Kidney glomerular epithelial cell (primary cell): ENCODE data around the gene SLC38A8.

Source experiments
- DNase-seq: peaks from one replicate; lab custom pipeline; 2025; lab: John Stamatoyannopoulos, UW

SLC38A8 gene

DNA sequence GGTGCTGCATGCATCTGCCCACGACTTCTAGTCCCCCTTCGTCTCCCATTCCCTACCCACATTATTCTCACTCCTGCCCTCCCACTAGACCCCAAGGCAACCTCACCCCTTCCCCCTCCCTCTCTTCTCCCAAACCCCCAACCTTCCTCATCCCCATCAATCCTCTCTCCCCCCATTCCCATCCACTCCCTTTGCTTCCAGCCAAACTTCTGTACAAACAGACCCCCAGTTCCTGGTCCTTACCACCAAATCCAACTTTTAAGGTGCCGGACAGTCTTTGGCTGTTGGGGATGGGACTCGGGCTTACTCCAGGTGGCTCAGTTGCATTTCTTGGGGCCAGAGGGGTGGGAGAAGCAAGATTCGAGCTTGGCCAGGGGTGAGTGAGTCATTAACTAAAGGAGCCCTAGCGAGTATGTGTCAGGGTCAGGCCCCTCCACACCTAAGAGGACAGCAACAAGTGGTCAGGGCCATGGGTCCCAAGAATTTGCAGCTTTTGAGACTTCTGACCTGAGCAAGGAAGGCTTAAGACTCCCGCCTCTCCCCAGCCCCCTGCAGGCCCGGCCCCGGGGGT is at the start of gene SLC38A8:
Gene SLC38A8, minus strand, starts transcription at position 488 of the 571 bp plus-strand sequence. CDS start 638 bp downstream, outside the sequence.
- no peak for DNase-seq

DNA sequence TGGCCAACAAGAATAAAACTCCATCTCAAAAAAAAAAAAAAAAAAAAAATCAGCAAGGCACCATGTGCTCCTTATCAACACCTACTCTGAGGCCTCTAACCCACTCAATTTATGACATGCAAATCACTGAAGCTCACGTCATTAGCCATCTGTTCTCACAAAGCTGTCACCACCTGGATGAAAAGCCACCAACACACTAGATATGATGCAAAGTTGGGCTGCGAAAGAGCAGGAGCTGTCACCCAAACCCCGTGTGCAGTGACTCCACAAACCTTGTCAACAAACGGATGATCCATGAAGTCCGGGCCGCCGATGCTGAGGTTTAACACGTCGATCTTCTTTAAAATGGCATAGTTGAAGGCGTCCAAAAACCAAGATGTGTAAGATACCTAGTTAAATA is 48.9 kb upstream of the SLC38A8 start:
- no peak for DNase-seq

DNA sequence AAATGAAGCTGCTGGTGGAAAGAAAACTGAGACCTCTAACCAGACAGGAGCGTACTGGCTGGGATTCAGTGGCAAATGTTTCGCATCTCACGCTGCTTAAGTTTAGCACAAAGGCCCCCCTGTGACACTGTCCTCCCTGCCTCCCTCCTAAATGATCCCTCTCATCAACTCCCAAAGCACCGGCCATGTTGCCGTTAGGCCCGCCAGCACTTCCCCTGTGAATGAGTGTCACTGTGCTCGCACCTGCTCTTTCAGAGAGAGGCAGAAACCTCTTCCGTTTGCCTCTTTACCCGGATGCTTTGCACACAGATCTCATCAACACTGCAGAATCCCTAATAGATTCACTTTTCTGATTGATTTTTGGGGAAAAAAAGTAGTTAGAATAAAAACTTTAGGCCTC is 47.6 kb upstream of the SLC38A8 start:
- DNase-seq, result no peak

DNA sequence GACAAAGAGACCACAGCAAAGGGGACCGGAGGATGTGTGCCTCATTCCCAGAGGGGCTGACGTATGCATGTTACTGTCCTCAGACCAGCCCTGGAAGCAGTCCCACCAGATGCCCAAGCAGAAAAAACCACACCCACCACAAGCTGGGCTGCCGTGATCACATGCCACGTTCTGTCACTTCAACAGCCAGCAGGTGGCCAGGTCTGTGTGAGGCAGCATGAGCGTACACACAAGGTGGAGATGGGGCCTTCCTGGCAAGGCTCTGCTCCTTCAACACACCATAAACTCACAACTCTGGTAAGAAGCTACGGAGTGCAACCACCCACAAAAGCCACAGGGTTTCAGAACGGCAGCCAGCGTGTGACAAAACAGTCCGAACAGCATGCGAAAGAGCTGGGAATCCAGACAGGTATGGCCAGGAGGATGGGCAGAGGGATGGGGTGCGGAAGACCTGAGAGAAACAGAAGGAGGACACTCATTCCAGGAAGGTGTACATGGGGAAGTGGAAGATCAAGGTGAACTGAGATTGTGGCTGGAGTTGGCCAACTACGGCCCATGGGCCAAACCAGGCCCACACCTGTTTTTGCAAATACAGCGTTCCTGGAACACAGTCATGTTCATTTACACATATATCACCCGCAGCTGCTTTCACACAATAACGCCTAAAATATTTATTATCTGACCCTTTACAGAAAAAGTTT is 46.2 kb upstream of the SLC38A8 start:
- DNase-seq, result no peak

DNA sequence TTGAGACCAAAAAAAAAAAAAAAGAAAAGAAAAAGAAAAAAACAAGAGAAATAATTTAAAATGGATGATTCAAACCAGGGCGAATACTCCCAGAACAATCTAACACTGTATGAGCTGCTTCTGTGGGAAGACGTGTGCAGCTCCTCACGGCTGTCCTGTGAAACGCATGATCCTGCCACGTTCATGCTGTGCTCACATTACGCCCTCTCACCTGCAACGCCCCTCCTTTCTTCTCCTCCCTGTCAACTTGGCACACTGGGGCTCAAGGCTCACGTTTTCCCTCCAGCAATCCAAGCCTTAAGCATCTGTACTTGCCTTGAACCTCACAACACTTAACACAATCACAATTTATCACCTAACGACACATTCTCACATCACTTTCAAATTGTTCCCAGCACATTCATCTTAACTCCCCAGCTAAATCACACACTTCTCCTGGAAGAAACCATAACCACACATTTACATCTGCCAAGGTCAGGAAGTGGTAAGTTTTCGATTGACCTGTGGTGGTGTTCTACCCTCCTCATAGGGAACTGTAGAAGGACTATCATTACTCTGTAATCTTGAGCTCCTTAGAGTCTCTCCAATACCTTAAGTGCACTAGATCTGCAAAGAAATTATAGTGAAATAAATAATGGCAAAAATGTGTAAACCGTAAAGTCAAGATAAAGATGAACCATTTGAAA is 45.0 kb upstream of the SLC38A8 start:
- no peak for DNase-seq

DNA sequence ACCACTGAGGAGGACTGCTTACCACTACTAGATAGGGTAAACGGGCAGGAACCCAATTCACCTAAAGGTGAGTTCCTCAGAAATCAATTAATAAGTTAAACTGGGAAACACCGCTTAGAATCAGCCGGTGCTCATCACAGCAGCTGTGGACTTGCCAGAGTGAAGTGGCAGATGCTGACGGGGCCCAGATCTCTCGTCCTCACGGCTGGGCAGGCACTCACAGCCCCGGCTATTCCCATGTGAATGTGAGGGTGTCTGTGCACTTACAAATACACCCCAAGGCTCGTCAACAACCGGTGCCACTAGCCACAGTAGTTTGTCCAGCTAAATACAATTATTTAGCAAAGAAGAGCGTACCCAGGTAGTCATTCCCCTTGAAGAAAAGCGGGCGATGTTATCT is 44.4 kb upstream of the SLC38A8 start:
- DNase-seq, result no peak

DNA sequence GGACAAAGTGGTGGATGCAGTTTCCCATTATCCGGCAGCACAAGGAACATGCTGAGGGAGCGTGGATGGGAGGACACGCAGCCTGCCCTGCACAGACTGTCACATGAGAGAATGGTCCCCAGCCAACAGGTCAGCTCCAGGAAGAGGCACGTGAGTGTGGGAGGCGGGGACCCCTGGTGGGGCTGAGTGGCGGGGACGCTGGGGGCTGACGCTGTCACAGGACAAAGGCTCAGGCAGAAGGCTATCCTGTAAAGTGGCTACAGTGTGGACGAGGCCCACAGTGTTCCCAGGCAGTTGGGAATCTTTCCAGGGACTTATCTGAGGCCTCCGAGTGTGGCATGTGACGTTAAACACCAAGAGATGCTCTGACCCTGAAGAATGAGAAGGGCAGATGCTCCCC is 43.7 kb upstream of the SLC38A8 start:
- DNase-seq, result no peak

DNA sequence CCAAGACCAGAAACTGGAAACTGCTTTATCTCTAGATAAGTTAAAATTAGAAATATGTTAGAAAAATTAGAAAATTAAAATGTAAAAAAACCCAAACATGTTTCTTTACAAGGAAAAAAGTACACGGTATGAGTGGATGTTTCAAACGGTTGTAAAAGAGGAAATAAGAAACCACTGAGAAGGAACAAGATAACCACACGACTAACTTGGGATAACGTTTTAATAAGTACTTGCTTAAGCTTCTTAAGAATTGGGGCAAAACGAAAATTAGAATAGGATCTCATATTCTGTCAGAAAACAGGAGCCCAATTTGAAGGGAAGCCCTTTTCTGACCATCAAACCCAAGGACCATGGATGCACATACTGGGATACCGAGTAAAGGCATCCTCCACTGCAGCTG is 43.2 kb upstream of the SLC38A8 start:
- DNase-seq, result no peak

DNA sequence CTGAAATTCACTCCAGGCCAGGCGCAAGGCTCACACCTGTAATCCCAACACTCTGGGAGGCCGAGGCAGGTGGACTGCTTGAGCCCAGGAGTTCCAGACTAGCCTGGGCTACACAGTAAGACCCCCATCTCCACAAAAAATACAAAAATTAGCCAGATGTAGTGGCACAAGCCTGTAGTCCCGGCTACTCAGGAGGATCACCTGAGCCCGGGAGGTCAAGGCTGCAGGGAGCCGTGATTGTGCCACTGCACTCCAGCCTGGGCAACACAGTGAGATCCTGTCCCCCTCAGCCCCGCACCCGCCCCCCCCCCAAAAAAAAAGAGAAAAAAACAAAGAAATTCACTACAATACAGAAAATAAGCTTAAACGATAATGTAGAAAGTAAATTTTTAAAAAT is 42.7 kb upstream of the SLC38A8 start:
- DNase-seq, result no peak

DNA sequence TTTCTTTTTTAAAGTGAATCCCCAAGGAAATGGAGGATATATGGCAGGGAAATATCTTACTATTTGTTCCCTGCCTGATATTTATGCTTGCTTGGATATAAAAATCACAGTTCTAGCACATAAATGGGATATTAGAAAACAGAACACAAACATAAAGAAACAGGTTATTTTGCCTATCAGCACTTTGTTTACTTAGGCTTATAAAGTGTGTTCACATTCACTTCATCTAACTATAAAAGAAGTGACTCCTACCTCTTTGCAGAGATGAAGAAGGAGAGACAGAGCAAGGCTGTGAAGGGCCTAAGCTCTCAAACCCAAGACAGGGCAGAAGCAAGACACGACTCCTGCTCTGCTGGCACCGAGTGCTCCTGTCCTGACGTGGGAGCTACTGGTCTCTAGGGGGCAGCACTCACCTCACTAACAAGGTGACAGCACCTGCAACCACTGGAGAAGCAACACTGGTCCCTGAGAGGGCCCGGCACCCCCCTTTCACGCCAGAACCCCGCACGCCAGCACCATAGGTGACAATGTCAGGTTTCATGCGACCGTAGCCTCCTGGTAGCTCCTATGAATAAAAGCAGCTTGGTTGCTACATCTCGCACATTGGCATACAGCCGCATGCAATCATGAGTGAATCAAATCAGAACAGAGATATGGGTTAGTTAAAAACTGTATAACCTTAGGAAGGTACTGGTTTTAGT is 42.1 kb upstream of the SLC38A8 start:
- DNase-seq, result peak; percentile 47

DNA sequence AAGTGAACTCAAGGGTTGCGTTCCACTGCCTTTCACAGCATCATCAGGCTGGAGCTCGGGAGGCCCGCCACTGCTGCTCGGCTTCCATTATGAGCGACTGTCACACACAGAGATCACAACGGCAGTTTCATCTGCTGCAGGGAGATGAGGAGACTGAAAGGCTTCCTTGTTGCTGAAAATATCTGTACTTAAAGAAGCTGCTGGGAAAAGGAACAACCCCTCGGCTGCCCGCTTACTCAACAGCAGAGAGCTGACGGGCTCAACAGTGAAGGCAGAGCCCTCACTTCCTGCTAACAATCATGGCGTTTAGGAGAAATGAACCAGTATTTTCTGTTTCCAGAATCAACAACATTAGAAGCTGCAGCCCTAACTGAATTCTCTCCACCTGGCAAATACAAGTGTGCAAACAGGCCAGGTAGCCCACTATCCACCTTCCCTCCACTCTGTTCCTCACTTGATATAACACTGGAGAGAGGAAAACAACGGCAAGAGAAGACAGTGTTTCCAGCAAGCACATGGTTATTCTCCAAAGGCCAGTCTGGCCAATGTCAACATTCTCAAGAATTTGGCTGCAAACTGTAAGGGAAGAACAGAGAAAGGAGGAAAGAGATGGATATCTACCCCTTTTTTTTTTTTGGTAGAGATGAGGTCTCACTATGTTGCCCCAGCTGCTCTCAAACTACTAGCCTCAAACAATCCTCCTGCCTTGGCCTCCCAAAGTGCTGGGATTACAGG is 40.4 kb upstream of the SLC38A8 start:
- no peak for DNase-seq

DNA sequence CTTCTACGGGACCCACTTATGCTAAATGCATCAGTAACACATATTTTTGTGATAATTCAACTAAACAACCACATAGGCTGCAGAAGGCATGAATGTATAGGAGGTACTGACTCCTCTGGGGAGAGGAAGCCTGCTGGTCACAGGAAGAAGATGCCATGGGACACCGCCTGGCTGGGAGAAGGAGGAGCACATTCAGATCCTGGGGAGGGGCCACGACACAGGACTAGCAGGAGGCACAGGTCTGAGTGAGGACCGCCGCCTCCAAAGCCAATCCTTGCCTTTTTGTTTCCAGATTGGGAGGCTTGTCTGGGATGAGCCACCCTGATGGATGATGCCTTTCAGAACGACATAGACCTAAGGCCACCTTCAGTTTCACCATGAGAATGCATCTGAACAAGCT is 39.5 kb upstream of the SLC38A8 start:
- DNase-seq, result no peak

DNA sequence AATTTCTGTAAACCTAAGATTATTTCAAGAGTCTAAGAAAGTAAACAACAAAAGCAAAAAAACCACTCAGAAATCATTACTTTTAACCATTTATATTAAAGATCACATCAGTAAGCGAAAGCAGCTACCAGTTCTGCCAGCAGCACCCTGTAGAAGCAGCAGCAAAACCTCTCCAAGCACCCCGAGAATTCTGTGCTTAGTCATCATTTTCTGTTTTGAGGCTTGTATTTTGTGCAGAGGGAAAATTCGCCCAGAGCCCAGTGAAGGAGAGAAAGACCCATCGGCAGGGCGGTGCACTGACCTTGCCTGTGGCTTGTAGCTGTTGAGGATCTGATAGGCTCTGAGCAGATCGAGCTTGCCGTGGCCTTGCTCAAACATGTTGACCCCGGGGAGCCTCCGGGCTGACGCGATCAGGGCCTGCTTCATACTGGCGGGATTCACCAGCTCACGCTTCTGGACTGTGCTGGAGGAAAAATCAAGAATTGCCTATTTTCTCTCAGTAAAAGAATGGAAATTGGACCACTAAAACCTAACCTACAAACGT is 38.9 kb upstream of the SLC38A8 start:
- no peak for DNase-seq

DNA sequence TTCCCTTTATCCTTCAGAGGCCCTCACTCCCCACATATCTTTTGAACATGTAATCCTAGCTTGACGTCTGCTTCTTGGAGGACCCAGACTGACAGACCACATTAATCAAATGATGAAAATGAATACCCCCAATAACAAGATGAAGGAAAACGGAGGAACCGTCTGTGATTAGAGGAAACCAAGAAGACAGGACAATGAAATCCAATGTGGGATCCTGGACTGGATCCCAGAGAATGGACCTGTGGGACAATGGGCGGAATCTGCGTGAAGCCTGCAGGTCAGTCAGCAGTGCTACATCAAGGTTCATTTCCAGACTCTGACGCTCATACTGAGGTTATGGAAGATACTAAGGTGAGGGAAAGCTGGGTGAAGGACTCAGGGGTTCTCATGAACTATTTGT is 38.2 kb upstream of the SLC38A8 start:
- no peak for DNase-seq

DNA sequence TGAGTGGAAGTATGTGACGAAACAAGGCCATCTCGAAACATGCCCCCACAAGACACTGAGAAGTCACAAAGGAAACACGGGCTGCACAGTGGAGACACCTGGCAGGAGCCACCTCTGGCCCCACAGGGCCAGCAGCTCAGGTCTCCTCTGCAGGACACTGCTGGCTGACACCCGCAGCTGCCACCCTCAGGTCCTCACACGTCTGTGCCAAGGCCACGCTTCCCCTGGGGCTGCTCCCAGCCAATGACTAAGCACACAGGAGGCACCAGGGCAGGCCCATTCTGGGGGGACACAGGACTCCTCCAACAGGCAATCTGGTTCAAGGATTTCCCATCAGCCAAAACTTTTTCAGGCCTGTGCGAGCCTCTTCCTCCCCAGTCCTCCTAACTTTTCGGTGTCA is 37.8 kb upstream of the SLC38A8 start:
- DNase-seq, result no peak

DNA sequence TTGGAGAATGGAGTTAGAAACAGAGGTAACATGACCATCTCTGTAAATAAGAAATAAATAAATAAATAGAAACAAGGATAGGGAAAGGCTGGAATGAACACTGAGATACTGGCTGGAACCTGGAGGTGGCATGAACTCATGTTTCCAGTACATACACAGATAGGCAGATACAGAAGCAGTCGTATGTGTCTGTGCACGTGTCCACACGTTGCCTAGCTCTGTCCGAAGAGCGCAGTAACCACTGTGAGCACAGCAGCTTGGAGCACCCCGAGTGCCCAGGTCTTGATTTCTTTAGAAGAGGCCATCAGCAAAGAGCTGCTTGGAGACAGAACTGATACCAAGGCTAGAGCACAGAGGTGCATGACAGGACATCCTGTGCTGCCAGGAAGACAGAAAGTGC is 37.1 kb upstream of the SLC38A8 start:
- no peak for DNase-seq

DNA sequence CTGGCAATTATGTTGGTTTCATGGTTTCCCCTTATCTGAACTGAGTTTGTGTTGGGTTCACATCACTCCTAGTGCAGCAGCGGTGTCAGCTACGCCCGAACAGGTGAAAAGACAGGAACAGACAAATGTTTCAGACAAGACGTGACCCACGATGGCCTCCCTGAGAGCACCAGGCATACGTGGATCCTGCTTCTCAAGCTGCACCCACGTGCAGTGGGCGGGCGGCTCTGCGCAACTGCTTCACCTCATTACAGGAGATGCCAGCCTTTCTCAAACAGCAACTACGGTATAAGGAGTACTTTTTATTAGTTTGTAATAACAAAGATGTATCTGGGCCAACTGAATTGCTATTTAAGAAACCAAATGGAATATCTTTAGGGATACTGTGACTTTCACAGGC is 32.8 kb upstream of the SLC38A8 start:
- DNase-seq, result no peak

DNA sequence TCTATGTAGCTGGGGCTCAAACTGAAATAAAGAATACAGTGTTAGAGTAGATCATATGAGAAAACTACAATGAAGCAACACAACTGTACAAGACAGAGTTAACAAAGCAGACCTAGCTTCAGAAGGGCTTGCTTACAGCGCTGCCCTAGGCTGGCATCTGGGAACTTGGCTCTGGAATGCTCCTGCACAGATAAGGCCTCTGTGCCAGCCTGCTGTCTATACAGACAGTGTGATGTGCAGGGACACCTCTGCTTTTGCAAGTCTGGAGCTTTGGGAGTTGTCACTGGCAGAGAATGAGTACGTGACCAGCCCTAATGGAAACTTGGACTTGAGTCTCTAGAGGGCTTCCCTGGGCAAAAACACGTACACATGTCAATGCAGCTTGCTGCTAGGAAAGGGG is 32.1 kb upstream of the SLC38A8 start:
- DNase-seq, result no peak

DNA sequence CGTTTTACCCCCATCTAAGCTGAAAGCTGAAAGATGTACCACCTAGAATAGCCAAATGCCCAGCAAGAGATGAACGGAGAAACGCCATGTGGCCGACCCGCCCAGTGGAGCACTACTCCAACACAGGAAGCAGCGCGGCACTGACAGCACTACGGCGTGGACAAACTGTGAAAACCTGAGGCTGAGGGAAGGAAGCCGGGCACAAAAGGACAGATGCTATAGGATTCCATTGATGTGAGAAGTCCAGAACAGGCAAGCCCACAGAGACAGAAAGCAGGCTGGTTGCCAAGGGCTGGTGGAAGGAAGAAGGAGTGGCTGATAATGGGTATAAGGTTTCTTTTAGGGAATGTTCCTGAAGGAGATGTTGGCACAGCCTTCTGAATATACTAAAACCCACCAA is 29.4 kb upstream of the SLC38A8 start:
- DNase-seq, result no peak

DNA sequence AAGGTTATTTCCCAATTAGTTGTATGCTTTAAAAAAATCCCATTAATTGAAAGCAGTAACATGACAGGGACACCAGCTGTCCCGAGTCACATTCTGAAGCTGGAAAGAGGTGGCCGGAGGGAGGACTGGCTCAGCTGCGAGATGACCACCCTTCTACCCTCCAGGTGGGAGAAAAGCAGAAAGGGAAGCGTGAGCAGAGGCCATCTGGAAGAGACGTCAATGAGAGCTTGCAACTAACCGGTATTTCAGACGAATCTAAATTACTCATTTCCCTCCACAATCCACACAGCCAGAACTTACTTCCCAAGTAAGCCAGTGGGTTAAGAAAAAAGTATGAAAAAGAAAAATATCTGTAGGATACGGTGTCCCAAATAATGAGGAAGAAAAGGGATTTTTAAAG is 28.5 kb upstream of the SLC38A8 start:
- no peak for DNase-seq

DNA sequence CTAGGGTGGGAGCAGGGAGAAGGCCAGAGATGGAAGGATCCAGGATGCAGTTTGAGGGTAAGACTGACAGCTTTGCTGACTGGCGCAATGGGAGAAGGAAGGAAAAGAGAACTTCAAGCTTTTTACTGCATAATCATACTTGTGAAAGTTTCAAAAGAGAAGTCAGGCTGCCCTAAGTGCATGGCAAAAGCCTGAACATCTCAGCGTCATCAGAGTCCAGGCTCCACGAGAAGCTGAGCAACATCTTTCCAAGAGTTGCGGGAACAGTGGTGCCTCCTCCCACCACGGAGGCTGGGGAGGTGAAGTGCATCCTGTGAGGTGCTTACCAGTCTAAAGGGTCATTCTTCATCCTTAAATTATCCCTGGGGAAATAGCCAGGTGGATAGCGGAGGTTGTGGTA is 26.9 kb upstream of the SLC38A8 start:
- DNase-seq, result no peak
